SW480 (cell line): Measurements from ENCODE around the gene FHL3.

ENCODE experiments used
- DNase-seq: peaks from one replicate; pipeline ENCODE4 v3.0.0-alpha.2; 2016; ENCODE audit warnings: low spot score

The FHL3 gene

GRCh38 chr1:38005195-38006007, at the start of gene FHL3:
TSS of gene FHL3 (minus strand) at chr1:38005514. CDS start at chr1:37999412, 6,102 bp downstream.
- DNase-seq: peak; percentile 52

GRCh38 chr1:38053416-38054091, 48.2 kb upstream of the FHL3 start:
- peak; percentile 17 for DNase-seq

GRCh38 chr1:38052750-38053415, 47.6 kb upstream of the FHL3 start:
- no peak for DNase-seq

- DNase-seq: no peak
These were observed 45.8 kb upstream of the FHL3 start for GRCh38 chr1:38051079-38051543.

- DNase-seq: no peak
These were observed 45.2 kb upstream of the FHL3 start for GRCh38 chr1:38050397-38051078.

- no peak for DNase-seq
These were observed 42.4 kb upstream of the FHL3 start for GRCh38 chr1:38047603-38048141.

GRCh38 chr1:38046884-38047602, 41.7 kb upstream of the FHL3 start:
- DNase-seq: peak; percentile 59

GRCh38 chr1:38046333-38046883, 41.1 kb upstream of the FHL3 start, which contains the start of gene POU3F1:
TSS of gene POU3F1 (minus strand) at chr1:38046793. CDS start at chr1:38046743, 50 bp downstream.
- DNase-seq: no peak

GRCh38 chr1:38045401-38046332, 40.4 kb upstream of the FHL3 start:
- DNase-seq: no peak

GRCh38 chr1:38044221-38045215, 39.2 kb upstream of the FHL3 start:
- DNase-seq: no peak

- DNase-seq: no peak
These were observed 37.9 kb upstream of the FHL3 start for GRCh38 chr1:38043036-38043747.

- no peak for DNase-seq
These were observed 36.9 kb upstream of the FHL3 start for GRCh38 chr1:38041936-38042834.

- no peak for DNase-seq
These were observed 34.2 kb upstream of the FHL3 start for GRCh38 chr1:38039331-38040088.

- DNase-seq: peak; percentile 34
These were observed 33.5 kb upstream of the FHL3 start for GRCh38 chr1:38038861-38039260.

GRCh38 chr1:38037221-38037939, 32.1 kb upstream of the FHL3 start:
- no peak for DNase-seq
